OCI-LY1 (cell line): Measurements from ENCODE around the gene TANK.

Experiments
- H2AFZ ChIP-seq: fragments of 200-600 bp; sonication (generic), shearing (Covaris generic); 2 replicates; pipeline ENCODE4 v1.6.0; 2014; ENCODE audit warnings: antibody characterized with exemption, mild to moderate bottlenecking, low read length
- H3F3A ChIP-seq: fragments of 200-600 bp; sonication (generic), shearing (Covaris generic); 2 replicates; pipeline ENCODE4 v1.6.0; 2014; ENCODE audit warnings: mild to moderate bottlenecking, antibody characterized with exemption, low read length, moderate library complexity; ENCODE audit not compliant: insufficient read depth
- H3K27ac ChIP-seq: fragments of 200-600 bp; sonication (generic); 2 replicates; pipeline ENCODE4 v1.5.1; 2014; ENCODE audit warnings: low read length, mixed run types, mild to moderate bottlenecking, low read depth; ENCODE audit not compliant: poor library complexity, severe bottlenecking
- H3K27me3 ChIP-seq: fragments of 200-600 bp; sonication (generic); 2 replicates; pipeline ENCODE4 v1.6.0; 2014; ENCODE audit warnings: antibody characterized with exemption, mild to moderate bottlenecking, low read length, moderate library complexity; ENCODE audit not compliant: insufficient read depth
- H3K36me3 ChIP-seq: fragments of 200-600 bp; sonication (generic); 2 replicates; pipeline ENCODE4 v1.6.1; 2014; ENCODE audit warnings: mild to moderate bottlenecking, antibody characterized with exemption, low read length, moderate library complexity, mixed read lengths; ENCODE audit not compliant: insufficient read depth
- H3K4me1 ChIP-seq: fragments of 200-600 bp; sonication (generic); 2 replicates; pipeline ENCODE4 v1.5.1; 2014; ENCODE audit warnings: mild to moderate bottlenecking, low read length, moderate library complexity; ENCODE audit not compliant: insufficient read depth, severe bottlenecking
- H3K4me2 ChIP-seq: fragments of 200-600 bp; sonication (generic), shearing (Covaris generic); 2 replicates; pipeline ENCODE4 v1.6.1; 2014; ENCODE audit warnings: low read length
- H3K4me3 ChIP-seq: fragments of 200-600 bp; sonication (generic); 2 replicates; pipeline ENCODE4 v1.5.1; 2014; ENCODE audit warnings: low read length, low read depth, mild to moderate bottlenecking, mixed read lengths; ENCODE audit not compliant: poor library complexity, severe bottlenecking
- H3K79me2 ChIP-seq: fragments of 200-600 bp; shearing (Covaris generic); 2 replicates; pipeline ENCODE4 v1.6.1; 2016; ENCODE audit warnings: mixed run types, low read length, mixed read lengths; ENCODE audit not compliant: insufficient read depth
- H3K9ac ChIP-seq: fragments of 200-600 bp; sonication (generic), shearing (Covaris generic); 2 replicates; pipeline ENCODE4 v1.6.1; 2014; ENCODE audit warnings: mild to moderate bottlenecking, low read length, mixed read lengths
- H3K9me2 ChIP-seq: fragments of 200-600 bp; sonication (generic), shearing (Covaris generic); 2 replicates; pipeline ENCODE4 v1.6.1; 2014; ENCODE audit warnings: low read depth, mild to moderate bottlenecking, low read length, mixed read lengths
- H3K9me3 ChIP-seq: fragments of 200-600 bp; shearing (Covaris generic); 2 replicates; pipeline ENCODE4 v1.6.1; 2014; ENCODE audit warnings: low read length, mixed read lengths
- H4K20me1 ChIP-seq: fragments of 200-600 bp; sonication (generic), shearing (Covaris generic); 2 replicates; pipeline ENCODE4 v1.6.0; 2016; ENCODE audit warnings: mild to moderate bottlenecking, low read length; ENCODE audit not compliant: insufficient read depth
- EZH2 ChIP-seq: fragments of 200-600 bp; sonication (generic), shearing (Covaris generic); IDR thresholded peaks from 2 replicates; pipeline ENCODE4 v1.8.0; 2017; ENCODE audit warnings: borderline replicate concordance, mixed run types, mild to moderate bottlenecking, antibody characterized with exemption, low read length, moderate library complexity, mixed read lengths
- TF ChIP-seq, protein P1 (sequence below): fragments of 200-600 bp; sonication (generic), shearing (Covaris generic); IDR thresholded peaks from 2 replicates; pipeline ENCODE4 v1.5.1; 2017; ENCODE audit warnings: mild to moderate bottlenecking, antibody characterized with exemption, low read length, moderate library complexity, mixed read lengths

Gene TANK

GRCh38 chr2:161123531-161124030 is 36.6 kb upstream of the TANK start:
- H3K9me3 ChIP-seq, result no peaks in the 10 kb centered on the region
- no peaks in the 10 kb centered on the region for H3K36me3 ChIP-seq
- no peaks in the 10 kb centered on the region for H3K79me2 ChIP-seq
- no peak overlapping the region for H3K4me2 ChIP-seq
- no peaks in the 10 kb centered on the region for H3K4me1 ChIP-seq
- H3K4me3 ChIP-seq, result no peak overlapping the region
- no peaks in the 10 kb centered on the region for H3K27me3 ChIP-seq
- no peaks in the 10 kb centered on the region for H4K20me1 ChIP-seq
- no peaks in the 10 kb centered on the region for H3K9me2 ChIP-seq
- no peaks in the 10 kb centered on the region for H3F3A ChIP-seq
- TF ChIP-seq EZH2, result no peak
- TF ChIP-seq, protein P1, sequence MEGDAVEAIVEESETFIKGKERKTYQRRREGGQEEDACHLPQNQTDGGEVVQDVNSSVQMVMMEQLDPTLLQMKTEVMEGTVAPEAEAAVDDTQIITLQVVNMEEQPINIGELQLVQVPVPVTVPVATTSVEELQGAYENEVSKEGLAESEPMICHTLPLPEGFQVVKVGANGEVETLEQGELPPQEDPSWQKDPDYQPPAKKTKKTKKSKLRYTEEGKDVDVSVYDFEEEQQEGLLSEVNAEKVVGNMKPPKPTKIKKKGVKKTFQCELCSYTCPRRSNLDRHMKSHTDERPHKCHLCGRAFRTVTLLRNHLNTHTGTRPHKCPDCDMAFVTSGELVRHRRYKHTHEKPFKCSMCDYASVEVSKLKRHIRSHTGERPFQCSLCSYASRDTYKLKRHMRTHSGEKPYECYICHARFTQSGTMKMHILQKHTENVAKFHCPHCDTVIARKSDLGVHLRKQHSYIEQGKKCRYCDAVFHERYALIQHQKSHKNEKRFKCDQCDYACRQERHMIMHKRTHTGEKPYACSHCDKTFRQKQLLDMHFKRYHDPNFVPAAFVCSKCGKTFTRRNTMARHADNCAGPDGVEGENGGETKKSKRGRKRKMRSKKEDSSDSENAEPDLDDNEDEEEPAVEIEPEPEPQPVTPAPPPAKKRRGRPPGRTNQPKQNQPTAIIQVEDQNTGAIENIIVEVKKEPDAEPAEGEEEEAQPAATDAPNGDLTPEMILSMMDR, result no peak
- H2AFZ ChIP-seq, result no peak overlapping the region
- no peak overlapping the region for H3K9ac ChIP-seq
- no peak overlapping the region for H3K27ac ChIP-seq

GRCh38 chr2:161124201-161124600 is 36.0 kb upstream of the TANK start:
- Histone ChIP-seq H3K9ac (no peak overlapping the region), H2AFZ (no peak overlapping the region), H3K27ac (no peak overlapping the region)

DNA sequence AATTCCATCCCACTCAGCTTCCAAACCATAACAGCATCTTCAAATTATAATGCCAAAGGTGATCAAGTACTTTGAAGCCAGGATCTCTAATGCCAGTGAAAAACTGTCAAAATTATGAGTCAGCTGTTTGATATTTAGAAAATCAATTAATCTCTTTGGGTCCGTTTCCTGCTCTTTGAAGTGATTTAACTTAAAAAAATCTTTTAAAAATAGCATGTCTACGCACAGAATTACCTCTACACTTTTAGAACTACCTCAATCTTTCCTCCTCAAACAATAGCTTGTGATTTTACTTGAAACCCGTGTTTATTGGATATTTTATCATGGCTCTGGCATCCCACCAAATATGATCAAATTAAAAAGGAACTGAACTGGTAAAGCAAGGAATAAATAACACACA is 31.3 kb upstream of the TANK start:
- H4K20me1 ChIP-seq, result no peaks in the 10 kb centered on the region
- no peak overlapping the region for H3K4me2 ChIP-seq
- H3K36me3 ChIP-seq, result no peaks in the 10 kb centered on the region
- H3K27ac ChIP-seq, result no peak overlapping the region
- H3K9me3 ChIP-seq, result no peaks in the 10 kb centered on the region
- H3F3A ChIP-seq, result no peaks in the 10 kb centered on the region
- no peak for TF ChIP-seq EZH2
- TF ChIP-seq, protein P1, result no peak
- H3K9me2 ChIP-seq, result no peaks in the 10 kb centered on the region
- no peaks in the 10 kb centered on the region for H3K4me1 ChIP-seq
- H3K4me3 ChIP-seq, result no peak overlapping the region
- no peak overlapping the region for H2AFZ ChIP-seq
- no peaks in the 10 kb centered on the region for H3K79me2 ChIP-seq
- no peaks in the 10 kb centered on the region for H3K27me3 ChIP-seq
- H3K9ac ChIP-seq, result no peak overlapping the region

More at GRCh38 chr2:161124201-161124600, 36.0 kb upstream of the TANK start:
- Histone ChIP-seq H3K4me1 (no peaks in the 10 kb centered on the region), H3K9me2 (no peaks in the 10 kb centered on the region), H3K36me3 (no peaks in the 10 kb centered on the region), H3K9me3 (no peaks in the 10 kb centered on the region), H3K79me2 (no peaks in the 10 kb centered on the region), H3K4me3 (no peak overlapping the region), H4K20me1 (no peaks in the 10 kb centered on the region), H3K27me3 (no peaks in the 10 kb centered on the region), H3F3A (no peaks in the 10 kb centered on the region), H3K4me2 (no peak overlapping the region)
- TF ChIP-seq, protein P1, result no peak
- TF ChIP-seq EZH2, result no peak
